Measurements from ENCODE around the gene ZMIZ1.
A peak's percentile ranks its signal among the peaks of the same experiment; 100 is the strongest.

The ZMIZ1 gene

DNA sequence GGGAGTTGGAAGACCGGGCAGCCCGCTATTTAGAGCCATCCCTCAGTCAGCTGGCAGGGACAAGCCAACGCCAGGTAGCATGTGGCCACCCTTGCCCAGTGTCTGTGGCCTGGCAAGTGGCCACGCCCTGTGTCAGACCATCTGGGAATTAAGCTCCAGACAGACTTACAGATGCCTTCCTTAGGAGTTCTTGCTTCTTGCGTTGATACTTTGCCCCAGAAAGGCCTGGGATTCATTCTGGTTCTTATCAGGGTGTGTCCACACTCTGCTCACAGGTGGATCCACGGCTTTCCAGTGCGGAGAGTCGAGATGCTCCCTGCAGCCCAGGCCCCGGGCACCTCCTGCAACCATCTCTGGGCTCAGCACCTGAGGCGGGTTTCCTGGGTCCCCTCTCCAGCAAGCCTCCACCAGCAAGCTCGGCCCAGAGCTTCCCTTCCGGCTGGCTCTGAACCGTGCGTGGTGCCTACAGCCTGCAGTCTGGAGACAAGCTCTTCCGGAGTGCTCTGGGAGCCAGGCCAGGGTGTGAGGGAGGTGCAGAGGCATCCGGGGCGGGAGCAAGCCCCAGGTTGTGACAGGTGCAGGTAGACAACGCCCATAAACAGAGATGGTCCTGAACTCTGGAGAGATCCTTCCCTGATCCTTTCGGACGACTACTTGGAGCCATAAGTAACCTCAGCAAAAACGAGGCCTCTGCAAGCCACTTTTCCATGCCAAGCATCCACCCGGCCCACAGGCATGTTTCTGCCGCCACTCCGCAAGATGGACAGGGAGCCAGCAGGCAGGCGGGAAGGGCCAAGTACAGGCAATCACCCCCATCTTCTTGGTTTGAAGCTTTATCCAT, 246.2 kb downstream of the ZMIZ1 start:
- DNase-seq = no peak

- no peak for DNase-seq
These were observed 246.8 kb downstream of the ZMIZ1 start for GRCh38 chr10:79315602-79315920.

DNA sequence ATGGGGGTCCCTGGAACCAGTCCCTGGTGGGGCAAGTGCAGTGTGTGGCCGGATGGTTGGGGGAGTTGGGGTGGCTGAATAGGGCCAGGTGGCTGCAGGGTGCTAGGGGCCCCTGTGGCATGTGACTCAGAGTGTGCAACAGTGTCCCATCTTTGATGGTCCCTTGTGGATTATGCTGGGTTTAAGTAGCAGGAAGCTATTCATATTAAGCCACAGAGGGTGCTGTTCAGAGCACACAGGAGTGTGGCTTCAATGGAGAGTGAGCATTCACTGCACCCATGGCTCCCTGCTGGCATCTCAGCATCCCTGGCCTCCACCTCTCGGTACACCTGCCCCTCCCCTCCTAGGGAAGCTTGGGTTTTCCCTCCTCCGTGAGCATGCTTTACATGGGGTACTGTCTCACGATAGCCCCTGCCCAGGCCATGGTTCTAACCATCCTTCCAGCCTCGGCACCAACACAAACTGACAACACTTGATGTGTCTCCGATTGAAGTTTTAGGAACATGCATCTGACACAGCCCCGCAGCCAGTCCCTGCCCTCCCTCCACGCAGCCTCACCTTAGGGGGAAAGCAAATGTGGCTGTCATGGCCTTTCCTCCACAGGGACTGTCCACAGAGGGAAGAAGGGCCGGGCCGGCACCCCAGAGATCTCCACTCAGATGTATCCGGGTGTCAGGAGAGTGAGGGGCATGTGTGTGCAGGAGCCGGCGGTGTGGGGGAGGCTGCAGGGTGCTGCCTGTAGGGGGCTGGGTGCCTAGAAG, 248.1 kb downstream of the ZMIZ1 start:
- no peak for DNase-seq

GRCh38 chr10:79318369-79318768, 249.6 kb downstream of the ZMIZ1 start:
- no peak for DNase-seq

DNA sequence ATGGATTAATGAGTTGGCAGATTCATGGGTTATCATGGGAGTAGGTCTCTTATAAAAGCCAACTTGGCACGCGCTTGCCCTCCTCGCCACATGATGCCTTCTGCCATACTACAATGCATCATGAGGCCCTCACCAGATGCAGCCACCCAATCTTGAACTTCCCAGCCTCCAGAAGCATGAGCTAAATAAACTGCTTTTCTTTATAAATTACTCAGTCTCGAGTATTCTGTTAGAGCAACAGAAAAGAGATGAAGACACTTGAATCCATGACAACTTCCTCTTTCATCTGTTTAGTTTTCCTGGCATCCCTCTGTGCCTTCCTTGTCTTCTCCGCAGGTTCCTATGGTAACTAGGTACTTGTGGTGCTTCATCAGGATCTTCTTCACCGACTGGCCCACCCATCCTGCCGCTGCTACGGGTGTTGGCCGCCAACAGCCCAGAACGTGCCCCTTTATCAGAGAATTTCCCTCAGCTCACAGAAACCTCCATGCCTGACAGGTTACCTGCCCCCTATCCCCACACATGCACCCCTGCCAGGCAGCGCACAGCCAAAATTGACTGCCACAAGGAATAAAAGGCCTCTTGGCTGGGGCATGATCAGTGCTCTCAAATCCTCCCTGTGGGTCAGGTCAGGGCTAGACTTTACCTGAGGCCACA, 250.5 kb downstream of the ZMIZ1 start:
- no peak for DNase-seq

DNA sequence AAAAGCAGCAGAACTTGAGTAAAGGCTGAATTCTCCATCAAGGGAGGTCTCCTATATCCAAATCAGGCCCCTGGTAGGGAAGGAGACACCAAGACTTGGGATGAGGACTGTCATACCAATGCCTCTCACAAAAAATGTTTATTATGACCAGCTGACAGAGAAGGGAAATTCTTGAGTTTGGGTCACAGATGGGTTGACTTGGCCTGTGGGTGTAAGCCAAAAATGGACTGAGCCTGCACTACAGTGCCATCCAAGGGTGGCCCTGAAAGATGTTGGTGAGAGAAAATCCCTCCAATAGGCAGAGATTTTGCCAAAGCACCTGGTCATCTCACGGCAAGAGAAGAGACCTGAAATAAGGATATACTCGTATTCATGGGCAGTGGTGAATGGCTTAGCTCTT, 251.6 kb downstream of the ZMIZ1 start:
- DNase-seq = no peak

GRCh38 chr10:79320820-79321493, 252.2 kb downstream of the ZMIZ1 start:
- peak; percentile 66 for DNase-seq

- no peak for DNase-seq
These were observed 252.7 kb downstream of the ZMIZ1 start for GRCh38 chr10:79321494-79321882.

DNA sequence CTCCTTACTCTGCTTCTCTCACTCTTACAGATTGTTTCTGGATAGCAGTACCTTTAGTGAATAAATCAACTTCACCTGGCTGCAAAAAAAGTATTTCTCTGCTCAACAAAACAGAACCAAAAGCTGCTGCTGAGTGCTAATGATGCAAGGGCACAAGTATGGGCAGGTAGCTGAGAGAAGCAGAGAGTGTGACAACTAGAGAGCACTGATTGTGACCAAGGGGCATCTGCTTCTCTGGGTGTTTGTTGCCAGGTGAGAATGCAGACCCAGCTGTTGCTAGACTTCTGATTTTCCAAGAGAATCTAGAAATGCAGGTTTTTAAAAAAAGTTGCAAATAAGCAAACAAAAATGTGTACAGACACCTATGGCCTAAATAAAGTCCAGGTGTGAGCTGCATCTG, 253.2 kb downstream of the ZMIZ1 start:
- no peak for DNase-seq

GRCh38 chr10:79322616-79323543, 254.1 kb downstream of the ZMIZ1 start:
- peak; percentile 82 for DNase-seq

DNA sequence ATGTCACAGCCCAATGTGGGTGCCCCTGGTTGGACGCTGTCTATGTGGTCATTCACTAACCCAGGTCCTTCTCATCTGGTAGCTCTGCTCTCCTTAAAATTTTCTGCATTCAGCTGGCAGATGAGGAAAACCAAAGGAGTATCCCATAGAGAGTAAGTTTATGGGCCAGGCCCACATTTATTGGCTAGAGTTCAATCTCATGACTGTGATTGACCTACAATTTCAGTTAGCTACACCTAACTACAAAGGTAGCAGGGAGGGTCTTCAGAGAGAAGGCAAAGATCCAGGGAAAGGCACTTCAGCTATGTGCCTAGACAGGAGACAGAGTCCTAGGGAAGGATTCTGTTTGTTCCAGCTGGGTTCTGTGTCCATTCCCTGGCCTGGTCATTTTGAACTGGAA, 254.8 kb downstream of the ZMIZ1 start:
- no peak for DNase-seq

- DNase-seq = no peak
These were observed 255.4 kb downstream of the ZMIZ1 start for GRCh38 chr10:79324032-79324695.

DNA sequence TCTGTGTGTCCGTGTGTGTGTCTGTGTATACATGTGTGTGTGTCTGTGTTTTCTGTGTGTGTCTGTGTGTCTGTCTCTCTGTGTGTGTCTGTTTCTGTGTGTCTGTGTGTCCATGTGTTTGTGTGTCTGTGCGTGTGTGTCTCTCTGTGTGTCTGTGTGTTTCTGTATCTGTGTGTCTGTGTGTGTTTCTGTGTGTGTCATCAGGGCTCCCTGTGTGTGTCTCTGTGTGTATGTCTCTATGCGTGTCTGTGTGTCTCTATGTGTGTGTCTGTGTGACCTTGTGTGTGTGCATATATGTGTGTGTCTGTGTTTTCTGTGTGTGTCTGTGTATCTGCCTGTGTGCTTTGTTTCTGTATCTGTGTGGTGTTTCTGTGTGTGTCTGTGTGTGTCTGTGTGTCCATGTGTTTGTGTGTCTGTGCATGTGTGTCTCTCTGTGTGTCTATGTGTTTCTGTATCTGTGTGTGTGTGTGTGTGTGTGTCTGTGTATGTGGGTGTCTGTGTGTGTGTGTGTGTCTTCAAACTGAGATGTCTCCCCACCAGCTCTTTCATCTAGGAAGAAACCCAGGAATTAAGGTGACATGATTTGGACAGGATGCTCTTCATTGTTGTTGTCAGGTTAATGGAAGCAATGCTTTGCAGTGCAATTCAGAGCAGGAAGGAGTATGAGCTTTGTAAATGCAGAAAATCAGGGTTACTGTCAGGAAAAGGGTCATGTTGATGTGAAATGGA, 257.8 kb downstream of the ZMIZ1 start:
- DNase-seq = no peak

- no peak for DNase-seq
These were observed 258.3 kb downstream of the ZMIZ1 start for GRCh38 chr10:79327090-79327457.

DNA sequence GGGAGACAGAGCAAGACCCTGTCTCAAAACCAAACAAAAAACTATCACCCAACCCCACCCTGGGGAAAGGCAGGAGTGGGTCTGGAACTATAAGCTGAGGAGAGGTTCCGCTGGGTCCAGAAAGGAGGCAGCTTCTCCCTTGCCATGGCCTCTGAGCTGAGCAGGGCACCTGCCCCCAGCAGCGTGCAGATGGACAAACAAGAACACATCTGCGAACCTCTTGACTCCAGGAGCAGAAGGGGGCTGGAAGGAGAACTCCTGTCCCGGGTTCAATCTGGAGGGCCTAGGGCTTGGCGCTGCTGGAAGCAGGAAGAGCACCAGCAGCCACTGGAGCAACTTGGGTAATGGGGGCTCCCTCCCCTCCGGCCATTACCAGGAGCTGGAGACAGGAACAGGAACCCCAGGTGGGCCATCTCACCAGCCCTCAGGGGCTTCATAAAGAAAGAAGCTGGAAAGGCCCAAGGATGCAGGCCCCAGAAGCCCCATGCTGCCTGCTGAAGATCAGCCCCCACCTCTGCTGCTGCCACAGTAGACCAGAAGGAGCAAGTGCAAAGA, 259.5 kb downstream of the ZMIZ1 start:
- no peak for DNase-seq

DNA sequence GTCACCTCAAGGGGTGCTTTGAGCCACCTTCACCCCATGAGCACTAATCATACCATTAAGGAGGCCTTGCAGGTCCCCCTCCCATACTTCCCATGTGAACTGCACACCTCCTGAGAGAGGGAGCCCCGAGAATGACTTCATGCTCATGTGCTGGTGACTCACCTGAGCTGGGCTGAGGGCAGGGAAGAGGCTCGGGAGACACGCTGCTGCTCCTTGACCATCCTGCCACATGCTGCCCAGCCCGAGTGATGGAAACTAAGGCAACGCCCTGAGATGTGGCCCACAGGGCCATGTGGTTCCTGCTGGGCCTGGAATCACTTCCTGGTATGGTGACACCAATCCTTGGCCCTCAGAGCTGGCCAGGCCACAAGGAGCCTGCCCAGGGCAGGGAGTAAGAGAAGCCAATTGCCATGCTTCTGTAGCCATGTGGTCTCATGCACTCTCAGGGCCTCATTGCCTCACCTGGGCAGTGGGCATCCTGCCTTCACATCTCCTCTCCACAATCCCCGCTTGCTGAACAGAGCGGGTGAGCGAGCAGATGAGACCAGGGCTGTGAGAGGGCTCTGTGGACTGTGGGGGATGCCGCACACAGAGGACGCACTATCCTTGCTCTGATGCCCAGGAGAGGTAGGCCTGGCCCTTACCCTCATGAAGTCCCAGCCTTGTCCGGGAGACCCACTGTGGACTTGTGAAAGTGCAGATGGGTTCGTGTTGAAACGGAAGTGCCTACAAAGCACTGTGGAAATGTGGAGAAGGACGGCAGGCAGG, 260.2 kb downstream of the ZMIZ1 start:
- DNase-seq = no peak

GRCh38 chr10:79329529-79329928, 260.8 kb downstream of the ZMIZ1 start:
- no peak for DNase-seq

- peak; percentile 33 for DNase-seq
These were observed 262.5 kb downstream of the ZMIZ1 start for GRCh38 chr10:79331226-79331625.

DNA sequence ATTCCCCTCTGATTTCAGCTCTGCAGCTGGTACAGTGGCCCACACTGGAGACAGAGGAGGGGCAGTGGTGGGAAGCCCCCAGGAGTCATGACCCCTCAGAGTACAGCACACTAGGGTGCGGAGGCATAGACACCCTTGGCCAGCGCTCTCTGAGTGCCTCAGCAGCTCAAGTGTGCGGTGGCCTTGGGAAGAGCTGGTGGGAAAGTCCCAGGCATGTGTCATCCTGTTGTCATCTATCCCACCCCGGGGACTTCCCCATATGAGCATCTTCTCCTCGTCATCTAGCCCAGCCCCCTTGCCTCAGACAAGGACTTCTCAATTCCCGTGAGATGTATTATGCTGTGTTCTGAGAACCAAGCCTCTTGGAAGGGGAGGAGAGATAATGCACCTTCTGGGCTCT, 262.9 kb downstream of the ZMIZ1 start:
- DNase-seq = peak; percentile 90
